Cortex of kidney (tissue), 1 donor: ENCODE data around the gene KLHDC4.

Source experiments
- DNase-seq: peaks from one replicate; lab custom pipeline; 2025; lab: John Stamatoyannopoulos, UW

The KLHDC4 gene

GRCh38 chr16:87698676-87699199, 67.0 kb downstream of the KLHDC4 start:
- DNase-seq, result no peak

GRCh38 chr16:87698241-87698640, 67.5 kb downstream of the KLHDC4 start:
- DNase-seq, result no peak

- no peak for DNase-seq
These were observed 68.0 kb downstream of the KLHDC4 start for GRCh38 chr16:87697792-87698191.

GRCh38 chr16:87697256-87697655, 68.5 kb downstream of the KLHDC4 start:
- DNase-seq, result no peak

- no peak for DNase-seq
These were observed 69.1 kb downstream of the KLHDC4 start for GRCh38 chr16:87696726-87697125.

GRCh38 chr16:87695534-87695933, 70.3 kb downstream of the KLHDC4 start:
- no peak for DNase-seq

GRCh38 chr16:87694441-87695125, 71.2 kb downstream of the KLHDC4 start:
- DNase-seq, result no peak

GRCh38 chr16:87693827-87694226, 72.0 kb downstream of the KLHDC4 start:
- no peak for DNase-seq

GRCh38 chr16:87692756-87693155, 73.0 kb downstream of the KLHDC4 start:
- DNase-seq, result no peak

GRCh38 chr16:87692176-87692575, 73.6 kb downstream of the KLHDC4 start:
- DNase-seq, result no peak

- DNase-seq, result no peak
These were observed 74.1 kb downstream of the KLHDC4 start for GRCh38 chr16:87691686-87692079.

- DNase-seq, result no peak
These were observed 74.7 kb downstream of the KLHDC4 start for GRCh38 chr16:87690911-87691685.

GRCh38 chr16:87689956-87690465, 75.8 kb downstream of the KLHDC4 start:
- no peak for DNase-seq

- no peak for DNase-seq
These were observed 76.6 kb downstream of the KLHDC4 start for GRCh38 chr16:87688876-87689815.

GRCh38 chr16:87687998-87688529, 77.7 kb downstream of the KLHDC4 start:
- DNase-seq, result no peak

- no peak for DNase-seq
These were observed 78.5 kb downstream of the KLHDC4 start for GRCh38 chr16:87687126-87687910.

- DNase-seq, result no peak
These were observed 79.1 kb downstream of the KLHDC4 start for GRCh38 chr16:87686697-87687096.

GRCh38 chr16:87685766-87686165, 80.0 kb downstream of the KLHDC4 start:
- DNase-seq, result no peak

- no peak for DNase-seq
These were observed 80.4 kb downstream of the KLHDC4 start for GRCh38 chr16:87685405-87685755.

- DNase-seq, result no peak
These were observed 80.9 kb downstream of the KLHDC4 start for GRCh38 chr16:87684711-87685404.
